Measurements from ENCODE around the gene RTN4R.

The RTN4R gene

GRCh38 chr22:20243176-20243536, 25.0 kb downstream of the RTN4R start:
- H3K4me2 ChIP-seq (ENCODE audit: low read depth, low read length, poor library complexity, severe bottlenecking), result peak overlapping the region; percentile 81

GRCh38 chr22:20242393-20243175, 25.5 kb downstream of the RTN4R start:
- H3K36me3 ChIP-seq (ENCODE audit: insufficient read depth, low read length), result peaks cover 17% of the 10 kb centered on the region; the same call in 1 of the 2 replicates
- no peaks in the 10 kb centered on the region for H4K20me1 ChIP-seq (ENCODE audit: insufficient read depth, low read length, poor library complexity, severe bottlenecking)
- H3F3A ChIP-seq (ENCODE audit: low read depth), result no peaks in the 10 kb centered on the region; the same call in 1 of the 2 replicates
- H3K9me3 ChIP-seq (ENCODE audit: insufficient read depth, low read depth, low read length), result no peaks in the 10 kb centered on the region
- H3K9me2 ChIP-seq (replicated peaks; ENCODE audit: low read depth, low read length), result no peaks in the 10 kb centered on the region
- H3K4me1 ChIP-seq (ENCODE audit: insufficient read depth, low read length, poor library complexity, severe bottlenecking), result peaks cover 50% of the 10 kb centered on the region
- no peak overlapping the region for H2AFZ ChIP-seq (ENCODE audit: low read length)
- H3K27me3 ChIP-seq (ENCODE audit: insufficient read depth, low read length, poor library complexity, severe bottlenecking), result no peaks in the 10 kb centered on the region
- H3K4me3 ChIP-seq (ENCODE audit: low read length, poor library complexity, severe bottlenecking), result peak overlapping the region; percentile 69
- no peak for TF ChIP-seq CTCF (conservative IDR thresholded peaks at IDR 0.05; ENCODE audit: low read length)
- no peak for TF ChIP-seq EZH2phosphoT487 (IDR thresholded peaks at IDR 0.05; ENCODE audit: borderline replicate concordance)
- H3K79me2 ChIP-seq (ENCODE audit: insufficient read depth, low read length), result peaks cover 48% of the 10 kb centered on the region; the same call in 1 of the 2 replicates
- peak overlapping the region; percentile 70 for H3K9ac ChIP-seq (ENCODE audit: low read depth, low read length, poor library complexity, severe bottlenecking)
- peak overlapping the region; percentile 81 for H3K4me2 ChIP-seq (ENCODE audit: low read depth, low read length, poor library complexity, severe bottlenecking)

More at GRCh38 chr22:20243176-20243536, 25.0 kb downstream of the RTN4R start:
- Histone ChIP-seq H3K9me2 (replicated peaks; ENCODE audit: low read depth, low read length) (no peaks in the 10 kb centered on the region), H3F3A (ENCODE audit: low read depth) (no peaks in the 10 kb centered on the region; the same call in 1 of the 2 replicates), H4K20me1 (ENCODE audit: insufficient read depth, low read length, poor library complexity, severe bottlenecking) (no peaks in the 10 kb centered on the region), H3K9me3 (ENCODE audit: insufficient read depth, low read depth, low read length) (no peaks in the 10 kb centered on the region), H3K36me3 (ENCODE audit: insufficient read depth, low read length) (peaks cover 17% of the 10 kb centered on the region; the same call in 1 of the 2 replicates), H3K9ac (ENCODE audit: low read depth, low read length, poor library complexity, severe bottlenecking) (peak overlapping the region; percentile 70), H3K4me3 (ENCODE audit: low read length, poor library complexity, severe bottlenecking) (peak overlapping the region; percentile 69), H3K79me2 (ENCODE audit: insufficient read depth, low read length) (peaks cover 54% of the 10 kb centered on the region; the same call in 1 of the 2 replicates), H2AFZ (ENCODE audit: low read length) (no peak overlapping the region), H3K4me1 (ENCODE audit: insufficient read depth, low read length, poor library complexity, severe bottlenecking) (peaks cover 46% of the 10 kb centered on the region), H3K27me3 (ENCODE audit: insufficient read depth, low read length, poor library complexity, severe bottlenecking) (no peaks in the 10 kb centered on the region)
- TF ChIP-seq CTCF (conservative IDR thresholded peaks at IDR 0.05; ENCODE audit: low read length), result no peak
- no peak for TF ChIP-seq EZH2phosphoT487 (IDR thresholded peaks at IDR 0.05; ENCODE audit: borderline replicate concordance)

- no peak overlapping the region for H3K9ac ChIP-seq (ENCODE audit: low read depth, low read length, poor library complexity, severe bottlenecking)
- H3F3A ChIP-seq (ENCODE audit: low read depth), result no peaks in the 10 kb centered on the region; the same call in 1 of the 2 replicates
- H2AFZ ChIP-seq (ENCODE audit: low read length), result no peak overlapping the region
- no peaks in the 10 kb centered on the region for H3K27me3 ChIP-seq (ENCODE audit: insufficient read depth, low read length, poor library complexity, severe bottlenecking)
- no peaks in the 10 kb centered on the region for H3K9me2 ChIP-seq (replicated peaks; ENCODE audit: low read depth, low read length)
- H3K4me2 ChIP-seq (ENCODE audit: low read depth, low read length, poor library complexity, severe bottlenecking), result no peak overlapping the region
- no peaks in the 10 kb centered on the region for H3K9me3 ChIP-seq (ENCODE audit: insufficient read depth, low read depth, low read length)
- peaks cover 40% of the 10 kb centered on the region; the same call in 1 of the 2 replicates for H3K79me2 ChIP-seq (ENCODE audit: insufficient read depth, low read length)
- H4K20me1 ChIP-seq (ENCODE audit: insufficient read depth, low read length, poor library complexity, severe bottlenecking), result no peaks in the 10 kb centered on the region
- peaks cover 17% of the 10 kb centered on the region; the same call in 1 of the 2 replicates for H3K36me3 ChIP-seq (ENCODE audit: insufficient read depth, low read length)
- no peak for TF ChIP-seq CTCF (conservative IDR thresholded peaks at IDR 0.05; ENCODE audit: low read length)
- no peak for TF ChIP-seq EZH2phosphoT487 (IDR thresholded peaks at IDR 0.05; ENCODE audit: borderline replicate concordance)
- H3K4me3 ChIP-seq (ENCODE audit: low read length, poor library complexity, severe bottlenecking), result no peak overlapping the region
- peaks cover 50% of the 10 kb centered on the region for H3K4me1 ChIP-seq (ENCODE audit: insufficient read depth, low read length, poor library complexity, severe bottlenecking)
These were observed 26.3 kb downstream of the RTN4R start for GRCh38 chr22:20241579-20242392.

All from Loucy (cell line).